Muscle layer of duodenum (tissue), 2 donors: Measurements from ENCODE around the gene KCNQ2.

Source experiments
- H3K27ac ChIP-seq: one replicate; pipeline ENCODE4 v1.7.0; 2013; ENCODE audit warnings: mild to moderate bottlenecking, low read length
- H3K27me3 ChIP-seq: one replicate; pipeline ENCODE4 v1.7.0; 2013; ENCODE audit warnings: low read depth, mild to moderate bottlenecking, control low read depth, low read length
- H3K36me3 ChIP-seq, 2 donors: one replicate each; pipeline ENCODE4 v1.7.0; 2013; ENCODE audit warnings: low read length in 2 of 2, control low read depth in 1 of 2, mild to moderate bottlenecking in 1 of 2; ENCODE audit not compliant: insufficient read depth in 2 of 2, control insufficient read depth in 1 of 2
- H3K4me1 ChIP-seq, 2 donors: one replicate each; pipeline ENCODE4 v1.7.0; 2013; ENCODE audit warnings: low read length in 2 of 2, mild to moderate bottlenecking in 2 of 2, control low read depth in 1 of 2, moderate library complexity in 1 of 2; ENCODE audit not compliant: insufficient read depth in 2 of 2, control insufficient read depth in 1 of 2
- H3K4me3 ChIP-seq, 2 donors: one replicate each; pipeline ENCODE4 v1.7.0; 2013; ENCODE audit warnings: low read length in 2 of 2, low read depth in 1 of 2, mild to moderate bottlenecking in 1 of 2
- H3K9me3 ChIP-seq, 2 donors: one replicate each; pipeline ENCODE4 v1.7.0; 2013; ENCODE audit warnings: low read length in 2 of 2, control low read depth in 1 of 2, mild to moderate bottlenecking in 1 of 2; ENCODE audit not compliant: control insufficient read depth in 1 of 2
- donor health status: healthy.

The KCNQ2 gene

GRCh38 chr20:63425846-63426485 lies 46.5 kb downstream of the KCNQ2 start:
- Histone ChIP-seq H3K4me1 (no peaks in the 10 kb centered on the region), H3K4me3 (no peak overlapping the region), H3K27ac (no peak overlapping the region), H3K36me3 (no peaks in the 10 kb centered on the region), H3K9me3 (no peaks in the 10 kb centered on the region), H3K27me3 (no peaks in the 10 kb centered on the region)

GRCh38 chr20:63424613-63425012 lies 47.8 kb downstream of the KCNQ2 start:
- Histone ChIP-seq H3K36me3 (no peaks in the 10 kb centered on the region), H3K27me3 (no peaks in the 10 kb centered on the region), H3K27ac (no peak overlapping the region), H3K9me3 (no peaks in the 10 kb centered on the region), H3K4me1 (no peaks in the 10 kb centered on the region), H3K4me3 (no peak overlapping the region)

GRCh38 chr20:63423751-63424150 lies 48.7 kb downstream of the KCNQ2 start:
- Histone ChIP-seq H3K9me3 (no peaks in the 10 kb centered on the region), H3K4me1 (no peaks in the 10 kb centered on the region), H3K27me3 (no peaks in the 10 kb centered on the region)

GRCh38 chr20:63422653-63423052 lies 49.8 kb downstream of the KCNQ2 start:
- H3K4me1 ChIP-seq = no peaks in the 10 kb centered on the region
- H3K36me3 ChIP-seq = no peaks in the 10 kb centered on the region
- no peaks in the 10 kb centered on the region for H3K9me3 ChIP-seq
- no peak overlapping the region for H3K4me3 ChIP-seq
- no peaks in the 10 kb centered on the region for H3K27me3 ChIP-seq
- H3K27ac ChIP-seq = no peak overlapping the region

More at GRCh38 chr20:63423751-63424150, 48.7 kb downstream of the KCNQ2 start:
- Histone ChIP-seq H3K36me3 (no peaks in the 10 kb centered on the region), H3K27ac (no peak overlapping the region), H3K4me3 (no peak overlapping the region)

GRCh38 chr20:63421913-63422312 lies 50.5 kb downstream of the KCNQ2 start:
- H3K27me3 ChIP-seq = no peaks in the 10 kb centered on the region
- no peaks in the 10 kb centered on the region for H3K4me1 ChIP-seq
- no peaks in the 10 kb centered on the region for H3K36me3 ChIP-seq
- H3K27ac ChIP-seq = no peak overlapping the region
- H3K9me3 ChIP-seq = no peaks in the 10 kb centered on the region
- H3K4me3 ChIP-seq = no peak overlapping the region

GRCh38 chr20:63421094-63421692 lies 51.3 kb downstream of the KCNQ2 start:
- no peaks in the 10 kb centered on the region for H3K27me3 ChIP-seq
- no peak overlapping the region for H3K27ac ChIP-seq
- no peaks in the 10 kb centered on the region for H3K9me3 ChIP-seq
- no peaks in the 10 kb centered on the region for H3K4me1 ChIP-seq
- H3K4me3 ChIP-seq = no peak overlapping the region
- no peaks in the 10 kb centered on the region for H3K36me3 ChIP-seq

- Histone ChIP-seq H3K36me3 (no peaks in the 10 kb centered on the region), H3K27me3 (no peaks in the 10 kb centered on the region), H3K9me3 (no peaks in the 10 kb centered on the region), H3K4me1 (no peaks in the 10 kb centered on the region), H3K4me3 (no peak overlapping the region), H3K27ac (no peak overlapping the region)
Measured at GRCh38 chr20:63420359-63421093, 51.9 kb downstream of the KCNQ2 start.

GRCh38 chr20:63419299-63419698 lies 53.2 kb downstream of the KCNQ2 start:
- Histone ChIP-seq H3K9me3 (no peaks in the 10 kb centered on the region), H3K4me1 (no peaks in the 10 kb centered on the region), H3K36me3 (no peaks in the 10 kb centered on the region), H3K27me3 (no peaks in the 10 kb centered on the region), H3K27ac (no peak overlapping the region), H3K4me3 (no peak overlapping the region)

- Histone ChIP-seq H3K9me3 (no peaks in the 10 kb centered on the region), H3K27me3 (no peaks in the 10 kb centered on the region), H3K36me3 (no peaks in the 10 kb centered on the region), H3K27ac (no peak overlapping the region), H3K4me1 (no peaks in the 10 kb centered on the region), H3K4me3 (no peak overlapping the region)
Measured at GRCh38 chr20:63418617-63419016, 53.8 kb downstream of the KCNQ2 start.

GRCh38 chr20:63417738-63418120 lies 54.7 kb downstream of the KCNQ2 start:
- Histone ChIP-seq H3K27me3 (no peaks in the 10 kb centered on the region), H3K4me3 (no peak overlapping the region), H3K27ac (no peak overlapping the region), H3K9me3 (no peaks in the 10 kb centered on the region), H3K36me3 (no peaks in the 10 kb centered on the region), H3K4me1 (no peaks in the 10 kb centered on the region)

GRCh38 chr20:63417097-63417737 lies 55.2 kb downstream of the KCNQ2 start:
- Histone ChIP-seq H3K27me3 (no peaks in the 10 kb centered on the region), H3K27ac (no peak overlapping the region), H3K36me3 (no peaks in the 10 kb centered on the region), H3K9me3 (no peaks in the 10 kb centered on the region), H3K4me3 (no peak overlapping the region), H3K4me1 (no peaks in the 10 kb centered on the region)
